K562 (cell line): ENCODE data around the gene ATG4D. TPM values are rescaled to one million over a fixed set of nuclear protein-coding genes. Genes with fewer than 3 reads are reported as not detected.

ENCODE experiments used
- CEBPB ChIP-seq: fragments of 450-650 bp; IDR thresholded peaks from 2 replicates; pipeline ENCODE4 v1.6.1; 2016; ENCODE audit warnings: missing genetic modification characterization, missing compliant biosample characterization
- DMBX1 ChIP-seq: fragments of 250-450 bp; sonication (Bioruptor Pico); IDR thresholded peaks from 2 replicates; pipeline ENCODE4 v1.8.0; 2022; ENCODE audit warnings: inconsistent platforms, mild to moderate bottlenecking, moderate library complexity, borderline replicate concordance
- FOXJ2 ChIP-seq: fragments of 200-800 bp; sonication (Bioruptor generic); IDR thresholded peaks from 2 replicates; pipeline ENCODE4 v1.6.1; 2016; ENCODE audit warnings: missing genetic modification characterization, missing compliant biosample characterization
- FOXJ3 ChIP-seq: sonication (generic); formaldehyde crosslinking; IDR thresholded peaks from 2 replicates; pipeline ENCODE4 v1.4.0; 2020; ENCODE audit warnings: mild to moderate bottlenecking, missing genetic modification reagents
- HBP1 ChIP-seq: fragments of 450-650 bp; formaldehyde crosslinking; IDR thresholded peaks from 2 replicates; pipeline ENCODE4 v1.4.0; 2022; ENCODE audit warnings: missing genetic modification characterization
- MAFK ChIP-seq: IDR thresholded peaks from 2 replicates; pipeline ENCODE4 v1.6.1; 2011; ENCODE audit warnings: low read length, improper control_type of control experiment
- MLX ChIP-seq, 2 experiments: fragments of 450-650 bp in 1 of 2; sonication (generic) in 1 of 2; formaldehyde crosslinking; conservative IDR thresholded peaks; 2 replicates each; pipeline versions ENCODE4 v1.4.0 to v1.8.1; 2020 to 2022; ENCODE audit warnings: mild to moderate bottlenecking in 1 of 2, missing genetic modification reagents in 1 of 2
- MXD1 ChIP-seq: fragments of 250-450 bp; sonication (Bioruptor Pico); IDR thresholded peaks from 2 replicates; pipeline ENCODE4 v1.8.0; 2021; ENCODE audit warnings: borderline replicate concordance, mild to moderate bottlenecking, moderate library complexity; ENCODE audit not compliant: poor library complexity, severe bottlenecking
- NR2F6 ChIP-seq: fragments of 450-650 bp; formaldehyde crosslinking; IDR thresholded peaks from 2 replicates; pipeline ENCODE4 v1.4.0; 2020; ENCODE audit warnings: mild to moderate bottlenecking
- STAT5B ChIP-seq: fragments of 250-450 bp; sonication (Bioruptor Pico); IDR thresholded peaks from 2 replicates; pipeline ENCODE4 v1.8.0; 2021; ENCODE audit warnings: mild to moderate bottlenecking, inconsistent platforms
- ZBTB11 ChIP-seq, 3 experiments: fragments of 200-800 bp in 1 of 3; fragments of 250-450 bp in 1 of 3; fragments of 450-650 bp in 1 of 3; sonication (Bioruptor Pico) in 1 of 3; sonication (Bioruptor generic) in 1 of 3; formaldehyde crosslinking in 1 of 3; IDR thresholded peaks; 2 replicates each; pipeline versions ENCODE4 v1.6.1 to v1.8.0; 2016 to 2022; ENCODE audit warnings: mild to moderate bottlenecking in 2 of 3, missing genetic modification characterization in 2 of 3, missing compliant biosample characterization in 1 of 3, moderate library complexity in 1 of 3
- ZNF263 ChIP-seq: sonication (generic); formaldehyde crosslinking; IDR thresholded peaks from 2 replicates; pipeline ENCODE4 v1.8.0; 2022; ENCODE audit warnings: mild to moderate bottlenecking, missing genetic modification reagents, borderline replicate concordance
- ZNF395 ChIP-seq: fragments of 200-800 bp; sonication (Bioruptor generic); IDR thresholded peaks from 2 replicates; pipeline ENCODE4 v1.6.1; 2017; ENCODE audit warnings: missing genetic modification characterization, missing compliant biosample characterization
- ZNF785 ChIP-seq: fragments of 250-450 bp; sonication (Bioruptor Pico); IDR thresholded peaks from 2 replicates; pipeline ENCODE4 v1.4.0; 2020; ENCODE audit warnings: mild to moderate bottlenecking
- ZSCAN32 ChIP-seq: fragments of 450-650 bp; formaldehyde crosslinking; IDR thresholded peaks from 2 replicates; pipeline ENCODE4 v1.4.0; 2020; ENCODE audit warnings: mild to moderate bottlenecking, moderate library complexity
- polyA plus RNA-seq, 8 experiments: library from polyadenylated mRNA; depleted of rRNA in 4 of 8; stranded (reverse) in 5 of 8; unstranded in 3 of 8; fragments of >200 nt; fragmentation: Nextera tagmentation in 2 of 8; fragmentation: Illumina TruSeq in 1 of 8; extraction: Ambion mirVana in 2 of 8; extraction: Trizol in 1 of 8; gene quantifications; 2 replicates each; pipeline versions ENCODE4 v1.2.1 to v1.2.3, GENCODE V29; 2011 to 2014; ENCODE audit warnings: inconsistent platforms in 1 of 8, missing spikeins in 1 of 8
- total RNA-seq, 7 experiments: library from RNA; depleted of rRNA in 6 of 7; stranded (reverse); fragments of >200 nt in 6 of 7; fragmentation: Illumina TruSeq in 2 of 7; extraction: Trizol in 2 of 7; gene quantifications; 2 replicates each; pipeline versions ENCODE4 v1.2.1 to v1.2.3, GENCODE V29; 2011 to 2021; ENCODE audit warnings: low replicate concordance in 1 of 7

Gene ATG4D
- total and polyA plus RNA-seq, 9 of the 15 experiments (the other 6 are each of a cell fraction or from before 2014, with no cell fraction given): 0.51 to 66.1 (median 22.9) TPM

GRCh38 chr19:10565567-10566407, 22.1 kb downstream of the ATG4D start, which contains the start of gene KRI1 (continued):
- TF ChIP-seq ZNF785 (no peak), MAFK (no peak), ZSCAN32 (CRISPR knock-in tag) (no peak), ZNF395 (CRISPR knock-in tag) (peak; percentile 65; the same call in 1 of the 2 replicates), NR2F6 (CRISPR knock-in tag) (peak; percentile 39; the same call in 1 of the 2 replicates), DMBX1 (CRISPR knock-in tag) (no peak), MXD1 (CRISPR knock-in tag) (no peak), HBP1 (CRISPR knock-in tag) (no peak), ZBTB11 (CRISPR knock-in tag; IDR thresholded peaks at IDR 0.05) (peak in 2 of 3 experiments; percentile 51 to 92; a peak in 3 of 6 replicates), MLX (CRISPR knock-in tag; conservative IDR thresholded peaks at IDR 0.05) (no peak), CEBPB (tag) (no peak), FOXJ2 (tag) (no peak), STAT5B (CRISPR knock-in tag) (no peak), ZNF263 (CRISPR knock-in tag) (no peak), FOXJ3 (CRISPR knock-in tag) (no peak)
